ENCODE results near the gene NOXA1. TPM values are rescaled to one million over a fixed set of nuclear protein-coding genes. Genes with fewer than 3 reads are reported as not detected.

NOXA1 gene
- polyA plus RNA-seq, 3 donors: 1.3 to 9.4 (median 1.6) TPM

DNA sequence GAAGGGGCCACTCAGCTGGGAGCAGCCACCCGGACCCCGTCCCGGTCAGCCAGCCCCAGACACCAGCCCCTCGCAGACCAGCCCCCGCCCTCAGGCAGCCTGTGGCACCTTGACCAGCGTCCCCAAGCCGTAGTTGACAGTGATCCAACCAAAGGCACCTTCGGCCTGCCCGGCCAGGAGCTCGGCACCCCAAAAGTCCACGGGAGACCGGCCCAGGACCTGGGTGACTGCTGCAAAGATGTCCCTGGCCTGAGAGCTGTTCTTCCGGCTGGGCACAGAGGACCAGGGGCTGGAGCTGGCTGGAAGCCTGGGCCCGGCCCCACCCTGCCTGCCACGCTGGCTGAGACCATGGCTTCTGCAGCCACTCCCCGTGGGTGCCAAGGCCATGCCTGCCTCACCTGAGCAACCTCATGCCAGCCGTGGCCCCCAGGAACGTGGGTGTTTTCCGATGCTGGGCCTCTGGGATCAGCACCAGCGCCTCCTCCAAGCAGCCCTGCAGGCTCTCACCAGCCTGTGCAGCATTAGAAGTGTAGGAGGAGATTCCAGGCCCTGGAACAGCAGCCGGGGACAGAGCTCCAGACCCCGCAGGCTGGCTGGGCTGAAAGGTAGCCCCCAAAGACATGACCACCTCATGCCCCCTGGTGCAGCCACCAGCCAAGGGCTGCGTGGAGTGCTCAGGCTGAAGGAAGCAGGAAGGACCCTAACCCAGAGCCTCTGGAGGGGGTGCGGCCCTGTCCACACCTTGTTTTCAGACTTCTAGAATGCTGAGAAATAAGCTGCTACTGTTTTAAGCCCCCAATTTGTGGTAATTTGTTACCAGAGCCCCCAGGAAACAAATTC, 13.8 kb downstream of the NOXA1 start:
- Mint-ChIP-seq H3K4me3 (no peak overlapping the region), H3K36me3 (peaks cover 0 to 2% of the 10 kb centered on the region in 2 donors), H3K4me1 (peaks cover 2% of the 10 kb centered on the region), H3K9me3 (peaks cover 0 to 2% (median 1%) of the 10 kb centered on the region in 7 donors), H3K27ac (no peak overlapping the region), H3K27me3 (ENCODE audit: low read depth in 3 of 3) (peaks cover 2 to 22% (median 7%) of the 10 kb centered on the region in 3 donors)
- Histone ChIP-seq H3K36me3 (replicated peaks in 1 of 2; ENCODE audit: control insufficient read depth in 1 of 2, insufficient read depth in 2 of 2, low read length in 2 of 2) (no peaks in the 10 kb centered on the region), H3K9ac (ENCODE audit: insufficient read depth, low read length, poor library complexity, severe bottlenecking) (no peak overlapping the region), H2AFZ (ENCODE audit: insufficient read depth, low read depth, low read length, poor library complexity, severe bottlenecking) (no peak overlapping the region), H4K20me1 (ENCODE audit: insufficient read depth, low read length) (no peaks in the 10 kb centered on the region), H3K79me2 (ENCODE audit: insufficient read depth, low read length) (no peaks in the 10 kb centered on the region), H3K4me2 (replicated peaks; ENCODE audit: extremely low read depth, low read length, poor library complexity, severe bottlenecking) (no peak overlapping the region), H3K4me1 (ENCODE audit: control insufficient read depth in 1 of 2, insufficient read depth in 2 of 2, low read length in 2 of 2) (peaks cover 4 to 5% of the 10 kb centered on the region in 2 donors), H3K4me3 (replicated peaks in 1 of 3; ENCODE audit: low read depth in 2 of 3, low read length in 3 of 3) (no peak overlapping the region), H3K27me3 (ENCODE audit: control insufficient read depth in 2 of 2, insufficient read depth in 2 of 2, low read length in 2 of 2) (peaks cover 2% of the 10 kb centered on the region in 2 donors), H3K27ac (ENCODE audit: low read depth in 1 of 2, low read length in 2 of 2) (no peak overlapping the region), H3K9me3 (replicated peaks in 1 of 2; ENCODE audit: control insufficient read depth in 1 of 2, insufficient read depth in 1 of 2, low read length in 2 of 2) (peaks cover 0 to 2% of the 10 kb centered on the region in 2 donors)
- no peak for DNase-seq
- TF ChIP-seq, protein P1, sequence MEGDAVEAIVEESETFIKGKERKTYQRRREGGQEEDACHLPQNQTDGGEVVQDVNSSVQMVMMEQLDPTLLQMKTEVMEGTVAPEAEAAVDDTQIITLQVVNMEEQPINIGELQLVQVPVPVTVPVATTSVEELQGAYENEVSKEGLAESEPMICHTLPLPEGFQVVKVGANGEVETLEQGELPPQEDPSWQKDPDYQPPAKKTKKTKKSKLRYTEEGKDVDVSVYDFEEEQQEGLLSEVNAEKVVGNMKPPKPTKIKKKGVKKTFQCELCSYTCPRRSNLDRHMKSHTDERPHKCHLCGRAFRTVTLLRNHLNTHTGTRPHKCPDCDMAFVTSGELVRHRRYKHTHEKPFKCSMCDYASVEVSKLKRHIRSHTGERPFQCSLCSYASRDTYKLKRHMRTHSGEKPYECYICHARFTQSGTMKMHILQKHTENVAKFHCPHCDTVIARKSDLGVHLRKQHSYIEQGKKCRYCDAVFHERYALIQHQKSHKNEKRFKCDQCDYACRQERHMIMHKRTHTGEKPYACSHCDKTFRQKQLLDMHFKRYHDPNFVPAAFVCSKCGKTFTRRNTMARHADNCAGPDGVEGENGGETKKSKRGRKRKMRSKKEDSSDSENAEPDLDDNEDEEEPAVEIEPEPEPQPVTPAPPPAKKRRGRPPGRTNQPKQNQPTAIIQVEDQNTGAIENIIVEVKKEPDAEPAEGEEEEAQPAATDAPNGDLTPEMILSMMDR (IDR thresholded peaks at IDR 0.05): no peak
- WGBS (ENCODE audit: insufficient coverage): 94% methylated on average over 24 of the region's 24 CpGs
- intact Hi-C loops (cut with micrococcal nuclease): no loop called here

DNA sequence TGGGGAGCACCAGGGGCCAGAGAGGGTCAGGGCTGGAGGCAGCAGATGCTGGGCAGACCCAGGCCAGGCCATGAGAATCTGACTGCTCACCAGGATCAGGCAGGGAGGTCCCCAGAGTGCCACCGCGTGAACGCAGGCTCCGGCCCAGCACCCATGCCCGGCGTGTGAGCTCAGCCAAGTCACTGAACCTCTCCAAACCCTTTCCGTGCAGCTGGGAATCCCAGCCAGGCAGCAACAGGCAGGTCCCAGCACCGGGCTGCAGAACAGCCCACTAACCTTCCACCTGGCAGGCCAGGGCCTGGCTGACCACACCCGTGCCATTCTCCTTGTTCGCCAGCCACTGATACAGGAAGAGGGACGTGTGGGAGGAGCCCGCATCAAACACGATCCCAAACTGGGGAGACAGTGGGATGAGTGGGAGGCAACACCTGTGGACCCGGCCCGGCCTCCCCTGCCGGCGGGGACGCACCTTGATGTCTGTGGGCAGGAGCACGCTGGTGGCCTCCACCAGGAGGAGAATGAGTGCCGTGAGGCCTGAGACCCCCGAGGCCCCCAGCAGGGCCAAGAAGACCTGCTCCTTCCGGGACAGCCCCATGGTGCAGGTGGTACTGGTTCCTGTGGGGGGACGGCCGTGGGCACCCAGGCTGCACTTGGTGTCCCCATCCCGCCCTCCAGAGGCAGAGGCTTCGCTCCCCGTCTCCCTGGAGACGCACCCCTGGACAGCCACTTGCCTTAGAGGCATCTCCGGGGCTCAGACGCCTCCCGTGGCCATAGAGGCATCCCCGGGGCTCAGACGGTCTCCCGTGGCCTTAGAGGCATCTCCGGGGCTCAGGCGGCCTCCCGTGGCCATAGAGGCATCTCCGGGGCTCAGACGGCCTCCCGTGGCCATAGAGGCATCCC, 14.7 kb downstream of the NOXA1 start:
- Mint-ChIP-seq H3K36me3 (peaks cover 0 to 2% of the 10 kb centered on the region in 2 donors), H3K9me3 (peaks cover 0 to 6% (median 3%) of the 10 kb centered on the region in 7 donors), H3K4me3 (no peak overlapping the region), H3K27me3 (ENCODE audit: low read depth in 3 of 3) (peaks cover 9 to 30% (median 15%) of the 10 kb centered on the region in 3 donors), H3K4me1 (peaks cover 2% of the 10 kb centered on the region), H3K27ac (no peak overlapping the region)
- Histone ChIP-seq H3K4me3 (replicated peaks in 1 of 3; ENCODE audit: low read depth in 2 of 3, low read length in 3 of 3) (no peak overlapping the region), H3K9me3 (replicated peaks in 1 of 2; ENCODE audit: control insufficient read depth in 1 of 2, insufficient read depth in 1 of 2, low read length in 2 of 2) (peaks cover 0 to 5% of the 10 kb centered on the region in 2 donors), H3K79me2 (ENCODE audit: insufficient read depth, low read length) (no peaks in the 10 kb centered on the region), H3K4me1 (ENCODE audit: control insufficient read depth in 1 of 2, insufficient read depth in 2 of 2, low read length in 2 of 2) (peaks cover 4 to 5% of the 10 kb centered on the region in 2 donors), H3K27ac (ENCODE audit: low read depth in 1 of 2, low read length in 2 of 2) (no peak overlapping the region), H3K4me2 (replicated peaks; ENCODE audit: extremely low read depth, low read length, poor library complexity, severe bottlenecking) (no peak overlapping the region), H3K27me3 (ENCODE audit: control insufficient read depth in 2 of 2, insufficient read depth in 2 of 2, low read length in 2 of 2) (peaks cover 5 to 10% of the 10 kb centered on the region in 2 donors), H3K9ac (ENCODE audit: insufficient read depth, low read length, poor library complexity, severe bottlenecking) (no peak overlapping the region), H3K36me3 (replicated peaks in 1 of 2; ENCODE audit: control insufficient read depth in 1 of 2, insufficient read depth in 2 of 2, low read length in 2 of 2) (no peaks in the 10 kb centered on the region), H2AFZ (ENCODE audit: insufficient read depth, low read depth, low read length, poor library complexity, severe bottlenecking) (no peak overlapping the region), H4K20me1 (ENCODE audit: insufficient read depth, low read length) (no peaks in the 10 kb centered on the region)
- TF ChIP-seq, protein P1 (IDR thresholded peaks at IDR 0.05): no peak
- DNase-seq: no peak
- intact Hi-C loops (cut with micrococcal nuclease): no loop called here
- 93% methylated on average over 39 of the region's 40 CpGs for WGBS (ENCODE audit: insufficient coverage)
